IMR-90 (cell line): Measurements from ENCODE around the gene SAMHD1. TPM values are rescaled to one million over a fixed set of nuclear protein-coding genes. Genes with fewer than 3 reads are reported as not detected.

Experiments used
- ATAC-seq: fragments of 200-7000 bp; cut with Tn5 transposase; 2 replicates; pipeline ENCODE4 v1.9.1; 2020; ENCODE audit warnings: low read depth, mild to moderate bottlenecking, moderate library complexity
- BruUV-seq: library from RNA; stranded (reverse); fragments of 400-500 nt; replicated peaks from 2 replicates; lab custom pipeline; 2021; lab: Mats Ljungman, UMichigan
- CTCF ChIA-PET: fragments of 300-600 bp; formaldehyde crosslinking; extraction: SDS; loops from one replicate; lab custom pipeline; 2021; ENCODE audit warnings: antibody characterized with exemption; lab: Yijun Ruan, JAX
- POLR2A ChIA-PET: fragments of 300-600 bp; sonication (Branson Sonifier 250); formaldehyde crosslinking; loops from one replicate; lab custom pipeline; 2022; ENCODE audit warnings: antibody characterized with exemption; ENCODE audit not compliant: unreplicated experiment; lab: Charles Lee
- DNase-seq: peaks from one replicate; pipeline ENCODE4 v3.0.0; 2013
- H2AFZ ChIP-seq: replicated peaks from 2 replicates; pipeline ENCODE3; 2013; ENCODE audit warnings: low read length, mild to moderate bottlenecking; ENCODE audit not compliant: poor library complexity
- H2AK5ac ChIP-seq: 2 replicates; pipeline ENCODE4 v1.6.1; 2013; ENCODE audit warnings: low read depth, low read length, inconsistent platforms
- H2AK9ac ChIP-seq: replicated peaks from 2 replicates; pipeline ENCODE3; 2013; ENCODE audit warnings: mild to moderate bottlenecking, low read depth, low read length, moderate library complexity; ENCODE audit not compliant: poor library complexity
- H2BK120ac ChIP-seq: 2 replicates; pipeline ENCODE4 v1.6.1; 2013; ENCODE audit warnings: low read depth, low read length, inconsistent platforms
- H2BK15ac ChIP-seq: 3 replicates; pipeline ENCODE4 v1.6.1; 2013; ENCODE audit warnings: low read depth, low read length, inconsistent platforms
- H2BK20ac ChIP-seq: 2 replicates; pipeline ENCODE4 v1.6.1; 2013; ENCODE audit warnings: low read depth, mild to moderate bottlenecking, inconsistent platforms, low read length, moderate library complexity
- H2BK5ac ChIP-seq: 2 replicates; pipeline ENCODE4 v1.6.1; 2013; ENCODE audit warnings: mild to moderate bottlenecking, low read depth, low read length, inconsistent platforms; ENCODE audit not compliant: poor library complexity, severe bottlenecking
- H3K14ac ChIP-seq: replicated peaks from 2 replicates; pipeline ENCODE4 v1.6.1; 2013; ENCODE audit warnings: low read depth, low read length, inconsistent platforms
- H3K18ac ChIP-seq: 2 replicates; pipeline ENCODE4 v1.6.1; 2013; ENCODE audit warnings: low read depth, low read length, control low read depth
- H3K23ac ChIP-seq: 2 replicates; pipeline ENCODE4 v1.6.1; 2013; ENCODE audit warnings: low read depth, low read length, inconsistent platforms
- H3K27ac ChIP-seq: 2 replicates; pipeline ENCODE4 v1.5.1; 2013; ENCODE audit warnings: mild to moderate bottlenecking, control low read depth, low read length; ENCODE audit not compliant: insufficient read depth
- H3K27me3 ChIP-seq: 2 replicates; pipeline ENCODE4 v1.6.1; 2013; ENCODE audit warnings: low read length; ENCODE audit not compliant: control insufficient read depth, insufficient read depth
- H3K36me3 ChIP-seq: 2 replicates; pipeline ENCODE4 v1.6.1; 2013; ENCODE audit warnings: low read length, mixed read lengths; ENCODE audit not compliant: control insufficient read depth, insufficient read depth
- H3K4ac ChIP-seq: 2 replicates; pipeline ENCODE4 v1.6.1; 2013; ENCODE audit warnings: low read depth, low read length, inconsistent platforms
- H3K4me1 ChIP-seq: 2 replicates; pipeline ENCODE4 v1.6.1; 2013; ENCODE audit warnings: low read length, mixed read lengths; ENCODE audit not compliant: control insufficient read depth, insufficient read depth
- H3K4me2 ChIP-seq: 2 replicates; pipeline ENCODE4 v1.6.1; 2013; ENCODE audit warnings: low read depth, mild to moderate bottlenecking, control low read depth, low read length, moderate library complexity
- H3K4me3 ChIP-seq: 2 replicates; pipeline ENCODE4 v1.5.1; 2013; ENCODE audit warnings: low read depth, mild to moderate bottlenecking, control low read depth, low read length, moderate library complexity; ENCODE audit not compliant: insufficient read depth
- H3K56ac ChIP-seq: 2 replicates; pipeline ENCODE4 v1.6.1; 2013; ENCODE audit warnings: low read length, inconsistent platforms; ENCODE audit not compliant: insufficient read depth; ENCODE audit errors: extremely low read depth
- H3K79me1 ChIP-seq, 2 experiments: 2 replicates each; pipeline ENCODE4 v1.6.1; 2013; ENCODE audit warnings: low read length in 2 of 2, inconsistent platforms in 1 of 2, low read depth in 1 of 2
- H3K9ac ChIP-seq: 2 replicates; pipeline ENCODE4 v1.6.1; 2013; ENCODE audit warnings: low read depth, low read length, control low read depth
- H3K9me1 ChIP-seq: 2 replicates; pipeline ENCODE4 v1.6.1; 2013; ENCODE audit warnings: low read length, inconsistent platforms; ENCODE audit not compliant: insufficient read depth
- H3K9me3 ChIP-seq: 2 replicates; pipeline ENCODE4 v1.6.1; 2013; ENCODE audit warnings: low read length; ENCODE audit not compliant: control insufficient read depth, insufficient read depth
- H4K20me1 ChIP-seq: 2 replicates; pipeline ENCODE4 v1.6.1; 2013; ENCODE audit warnings: low read length, inconsistent platforms; ENCODE audit not compliant: insufficient read depth
- H4K5ac ChIP-seq: 2 replicates; pipeline ENCODE4 v1.6.1; 2013; ENCODE audit warnings: mild to moderate bottlenecking, low read depth, low read length, control low read depth
- H4K8ac ChIP-seq, 2 experiments: 2 replicates each; pipeline ENCODE4 v1.6.1; 2013; ENCODE audit warnings: low read depth in 2 of 2, low read length in 2 of 2, control low read depth in 1 of 2, inconsistent platforms in 1 of 2
- H4K91ac ChIP-seq: 2 replicates; pipeline ENCODE4 v1.6.1; 2013; ENCODE audit warnings: low read depth, low read length, inconsistent platforms; ENCODE audit not compliant: insufficient read depth
- BHLHE40 ChIP-seq: fragments of 150-350 bp; IDR thresholded peaks from 2 replicates; pipeline ENCODE4 v1.6.1; 2016; ENCODE audit warnings: mild to moderate bottlenecking, low read depth, low read length
- CEBPB ChIP-seq: IDR thresholded peaks from 2 replicates; pipeline ENCODE4 v1.6.1; 2012; ENCODE audit warnings: low read depth, low read length, improper control_type of control experiment
- FOS ChIP-seq: fragments of 150-350 bp; IDR thresholded peaks from 2 replicates; pipeline ENCODE4 v1.6.1; 2016; ENCODE audit warnings: low read depth, low read length
- MAFK ChIP-seq: IDR thresholded peaks from 2 replicates; pipeline ENCODE4 v1.6.1; 2012; ENCODE audit warnings: low read depth, low read length, improper control_type of control experiment
- MAZ ChIP-seq: IDR thresholded peaks from 2 replicates; pipeline ENCODE4 v1.6.1; 2012; ENCODE audit warnings: low read depth, mild to moderate bottlenecking, low read length, improper control_type of control experiment, moderate library complexity, borderline replicate concordance
- NFE2L2 ChIP-seq: fragments of 150-350 bp; IDR thresholded peaks from 2 replicates; pipeline ENCODE4 v1.6.1; 2016; ENCODE audit warnings: low read depth, mild to moderate bottlenecking, low read length
- POLR2A ChIP-seq: IDR thresholded peaks from 2 replicates; pipeline ENCODE4 v1.6.1; 2012; ENCODE audit warnings: mild to moderate bottlenecking, low read depth, low read length
- RAD21 ChIP-seq: IDR thresholded peaks from 2 replicates; pipeline ENCODE4 v1.6.1; 2012; ENCODE audit warnings: low read length, improper control_type of control experiment
- RCOR1 ChIP-seq: IDR thresholded peaks from 2 replicates; pipeline ENCODE4 v1.6.1; 2012; ENCODE audit warnings: mild to moderate bottlenecking, low read length, improper control_type of control experiment; ENCODE audit not compliant: insufficient replicate concordance
- RFX5 ChIP-seq: IDR thresholded peaks from 2 replicates; pipeline ENCODE4 v1.8.0; 2012; ENCODE audit warnings: low read depth, mild to moderate bottlenecking, low read length, moderate library complexity
- SMC3 ChIP-seq: fragments of 150-350 bp; IDR thresholded peaks from 2 replicates; pipeline ENCODE4 v1.6.1; 2016; ENCODE audit warnings: low read depth, mild to moderate bottlenecking, antibody characterized with exemption, low read length, moderate library complexity
- WGBS, 2 experiments: methylation state at CpG; one replicate each; pipeline versions ENCODE4 v1.1.5 to v1.1.7; 2013; ENCODE audit warnings: missing lambda C conversion rate in 2 of 2; ENCODE audit not compliant: insufficient read length in 1 of 2; ENCODE audit errors: extremely low coverage in 2 of 2; 5-methylcytosine and 5-hydroxymethylcytosine counted together
- dilution Hi-C: fragments of 300-500 bp; cut with HindIII; formaldehyde crosslinking; loops from one replicate; pipeline ENCODE4 v1.14.3; 2018; ENCODE audit warnings: low sequenced_read_pairs; ENCODE audit not compliant: unreplicated experiment
- in situ Hi-C: fragments of 300-500 bp; cut with MboI; formaldehyde crosslinking; loops from 3 replicates; pipeline ENCODE4 v1.14.3; 2019; ENCODE audit warnings: low sequenced_read_pairs, inconsistent platforms, mixed read lengths
- intact Hi-C: fragments of 100-400 bp; cut with micrococcal nuclease; formaldehyde crosslinking; loops from 2 replicates; pipeline ENCODE4 v1.10.0; 2022
- polyA plus RNA-seq, 3 experiments: library from polyadenylated mRNA; depleted of rRNA; stranded (reverse); fragments of >200 nt; gene quantifications; 2 replicates each; pipeline ENCODE4 v1.2.3, GENCODE V29; 2012; ENCODE audit warnings: low replicate concordance in 1 of 3
- total RNA-seq: library from RNA; depleted of rRNA; stranded (reverse); fragments of >200 nt; gene quantifications from 2 replicates; pipeline ENCODE4 v1.2.3, GENCODE V29; 2012
- TF ChIP-seq, protein P1 (sequence below): conservative IDR thresholded peaks from 2 replicates; pipeline ENCODE4 v1.5.1; 2012; ENCODE audit warnings: mild to moderate bottlenecking, low read depth, low read length, improper control_type of control experiment
- TF ChIP-seq, protein P2 (sequence below): fragments of 150-350 bp; IDR thresholded peaks from 2 replicates; pipeline ENCODE4 v1.6.1; 2017; ENCODE audit warnings: mild to moderate bottlenecking, antibody characterized with exemption, low read length, low read depth
- TF ChIP-seq, protein P3 (sequence below): fragments of 150-350 bp; IDR thresholded peaks from 2 replicates; pipeline ENCODE4 v1.6.1; 2016; ENCODE audit warnings: low read depth, mild to moderate bottlenecking, low read length, moderate library complexity, borderline replicate concordance

The SAMHD1 gene
- total and polyA plus RNA-seq, 2 of the 4 experiments (the other 2 are of a cell fraction), result 6.3 to 14.9 TPM

DNA sequence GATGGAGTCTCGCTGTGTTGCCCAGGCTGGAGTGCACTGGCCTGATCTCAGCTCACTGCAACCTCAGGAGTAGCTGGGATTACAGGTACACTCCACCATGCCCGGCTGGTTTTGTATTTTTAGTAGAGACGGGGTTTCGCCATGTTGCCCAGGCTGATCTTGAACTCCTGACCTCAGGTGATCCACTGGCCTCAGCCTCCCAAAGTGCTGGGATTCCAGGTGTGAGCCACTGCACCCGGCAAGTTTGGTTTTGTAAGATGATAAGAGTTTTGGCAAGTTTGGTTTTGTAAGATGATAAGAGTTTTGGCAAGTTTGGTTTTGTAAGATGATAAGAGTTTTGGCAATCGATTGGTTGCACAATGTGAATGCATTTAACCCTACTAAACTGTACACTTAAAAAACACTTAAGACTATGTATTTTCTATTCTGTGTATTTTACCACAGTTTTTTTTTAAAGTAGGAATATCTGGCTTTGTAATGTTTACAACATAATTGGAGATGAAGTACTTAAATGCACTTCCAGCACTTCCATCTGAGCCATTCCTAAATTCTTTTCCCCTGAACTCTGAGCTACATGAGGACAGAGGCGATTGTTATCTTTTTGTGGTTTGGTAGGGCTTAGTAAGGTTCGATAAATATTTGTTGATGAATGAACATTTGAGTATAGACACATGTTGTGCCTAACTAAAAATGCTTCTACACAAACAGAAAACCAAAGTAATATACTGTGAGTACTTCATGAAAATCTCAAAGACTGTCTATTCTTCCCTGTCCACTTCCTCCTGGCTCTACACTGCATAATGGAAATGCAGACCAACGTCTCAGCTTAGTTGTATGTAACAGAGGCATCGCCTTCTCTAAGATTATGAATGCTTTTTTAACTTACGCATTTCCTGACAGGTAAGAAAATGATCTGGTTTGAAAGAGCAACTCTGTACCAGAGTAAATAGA is 18.8 kb downstream of the SAMHD1 start:
- H4K8ac ChIP-seq, result no peak overlapping the region
- dilution Hi-C loops (no loop called here), in situ Hi-C loops (no loop called here), intact Hi-C loops (no loop called here)
- BruUV-seq, result no TSS peak
- H2BK20ac ChIP-seq, result no peak overlapping the region
- H3K9me1 ChIP-seq, result no peaks in the 10 kb centered on the region
- no peak overlapping the region for H2AK9ac ChIP-seq
- no peak overlapping the region for H2BK120ac ChIP-seq
- no peak overlapping the region for H2AK5ac ChIP-seq
- no CpG with 5 or more reads among the region's 11 CpGs for WGBS, 2 experiments
- no peak overlapping the region for H3K18ac ChIP-seq
- H3K4me3 ChIP-seq, result no peak overlapping the region
- H3K27ac ChIP-seq, result peak overlapping the region; percentile 37; the same call in 1 of the 2 replicates
- TF ChIP-seq RFX5 (no peak), FOS (no peak), POLR2A (no peak), RCOR1 (no peak), SMC3 (no peak), RAD21 (no peak), MAFK (no peak), CEBPB (no peak), BHLHE40 (no peak), NFE2L2 (no peak), MAZ (no peak)
- TF ChIP-seq, protein P1, sequence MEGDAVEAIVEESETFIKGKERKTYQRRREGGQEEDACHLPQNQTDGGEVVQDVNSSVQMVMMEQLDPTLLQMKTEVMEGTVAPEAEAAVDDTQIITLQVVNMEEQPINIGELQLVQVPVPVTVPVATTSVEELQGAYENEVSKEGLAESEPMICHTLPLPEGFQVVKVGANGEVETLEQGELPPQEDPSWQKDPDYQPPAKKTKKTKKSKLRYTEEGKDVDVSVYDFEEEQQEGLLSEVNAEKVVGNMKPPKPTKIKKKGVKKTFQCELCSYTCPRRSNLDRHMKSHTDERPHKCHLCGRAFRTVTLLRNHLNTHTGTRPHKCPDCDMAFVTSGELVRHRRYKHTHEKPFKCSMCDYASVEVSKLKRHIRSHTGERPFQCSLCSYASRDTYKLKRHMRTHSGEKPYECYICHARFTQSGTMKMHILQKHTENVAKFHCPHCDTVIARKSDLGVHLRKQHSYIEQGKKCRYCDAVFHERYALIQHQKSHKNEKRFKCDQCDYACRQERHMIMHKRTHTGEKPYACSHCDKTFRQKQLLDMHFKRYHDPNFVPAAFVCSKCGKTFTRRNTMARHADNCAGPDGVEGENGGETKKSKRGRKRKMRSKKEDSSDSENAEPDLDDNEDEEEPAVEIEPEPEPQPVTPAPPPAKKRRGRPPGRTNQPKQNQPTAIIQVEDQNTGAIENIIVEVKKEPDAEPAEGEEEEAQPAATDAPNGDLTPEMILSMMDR, result no peak
- TF ChIP-seq, protein P2, sequence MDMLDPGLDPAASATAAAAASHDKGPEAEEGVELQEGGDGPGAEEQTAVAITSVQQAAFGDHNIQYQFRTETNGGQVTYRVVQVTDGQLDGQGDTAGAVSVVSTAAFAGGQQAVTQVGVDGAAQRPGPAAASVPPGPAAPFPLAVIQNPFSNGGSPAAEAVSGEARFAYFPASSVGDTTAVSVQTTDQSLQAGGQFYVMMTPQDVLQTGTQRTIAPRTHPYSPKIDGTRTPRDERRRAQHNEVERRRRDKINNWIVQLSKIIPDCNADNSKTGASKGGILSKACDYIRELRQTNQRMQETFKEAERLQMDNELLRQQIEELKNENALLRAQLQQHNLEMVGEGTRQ, result no peak
- TF ChIP-seq, protein P3, sequence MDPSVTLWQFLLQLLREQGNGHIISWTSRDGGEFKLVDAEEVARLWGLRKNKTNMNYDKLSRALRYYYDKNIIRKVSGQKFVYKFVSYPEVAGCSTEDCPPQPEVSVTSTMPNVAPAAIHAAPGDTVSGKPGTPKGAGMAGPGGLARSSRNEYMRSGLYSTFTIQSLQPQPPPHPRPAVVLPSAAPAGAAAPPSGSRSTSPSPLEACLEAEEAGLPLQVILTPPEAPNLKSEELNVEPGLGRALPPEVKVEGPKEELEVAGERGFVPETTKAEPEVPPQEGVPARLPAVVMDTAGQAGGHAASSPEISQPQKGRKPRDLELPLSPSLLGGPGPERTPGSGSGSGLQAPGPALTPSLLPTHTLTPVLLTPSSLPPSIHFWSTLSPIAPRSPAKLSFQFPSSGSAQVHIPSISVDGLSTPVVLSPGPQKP, result no peak
- no peaks in the 10 kb centered on the region for H4K20me1 ChIP-seq
- H3K9me3 ChIP-seq, result no peaks in the 10 kb centered on the region
- H3K4me1 ChIP-seq, result peaks cover 1% of the 10 kb centered on the region; the same call in 1 of the 2 replicates
- ChIA-PET POLR2A (interaction anchor here (0.7 to 0.9 kb wide), 2 partner anchors 11 to 12 kb away, joined by 3 read pairs; no protein-coding TSS in a partner anchor), CTCF (interaction anchor here (0.6 to 1.0 kb wide), 2 partner anchors 13 to 16 kb away, joined by 3 to 6 read pairs; no protein-coding TSS in a partner anchor)
- H3K14ac ChIP-seq, result no peak overlapping the region
- no peak overlapping the region for H3K23ac ChIP-seq
- no peaks in the 10 kb centered on the region for H3K79me1 ChIP-seq
- H3K4me2 ChIP-seq, result no peak overlapping the region
- H3K56ac ChIP-seq, result no peak overlapping the region
- H3K4ac ChIP-seq, result no peak overlapping the region
- no peaks in the 10 kb centered on the region for H3K27me3 ChIP-seq
- no peak overlapping the region for H2BK15ac ChIP-seq
- no peak overlapping the region for H4K91ac ChIP-seq
- H3K36me3 ChIP-seq, result 0 out of 2 replicates have a peak, but pooled peaks cover 1% of the 10 kb centered on the region
- H4K5ac ChIP-seq, result no peak overlapping the region
- H3K9ac ChIP-seq, result no peak overlapping the region
- H2AFZ ChIP-seq, result no peak overlapping the region
- DNase-seq (peak; percentile 59), ATAC-seq (peak; percentile 84)
- no peak overlapping the region for H2BK5ac ChIP-seq
